H9 (cell line): ENCODE results near the gene USB1. TPM values are rescaled to one million over a fixed set of nuclear protein-coding genes. Genes with fewer than 3 reads are reported as not detected.

Experiments used
- DNase-seq: peaks from one replicate; pipeline ENCODE4 v3.0.0-alpha.2; 2017
- H2AFZ ChIP-seq: one replicate; pipeline ENCODE4 v1.6.1; 2013; ENCODE audit warnings: mild to moderate bottlenecking, low read length, control low read depth, moderate library complexity
- H2AK5ac ChIP-seq: 2 replicates; pipeline ENCODE4 v1.6.1; 2013; ENCODE audit warnings: low read length, control low read depth, mixed read lengths; ENCODE audit not compliant: insufficient read length
- H2BK120ac ChIP-seq: one replicate; pipeline ENCODE4 v1.6.1; 2013; ENCODE audit warnings: low read depth, mild to moderate bottlenecking, low read length, control low read depth, inconsistent platforms; ENCODE audit not compliant: poor library complexity, severe bottlenecking
- H2BK12ac ChIP-seq: 2 replicates; pipeline ENCODE4 v1.6.1; 2013; ENCODE audit warnings: low read length, control low read depth, mixed read lengths, low read depth; ENCODE audit not compliant: insufficient read length
- H2BK15ac ChIP-seq: 2 replicates; pipeline ENCODE4 v1.6.1; 2013; ENCODE audit warnings: low read depth, low read length, control low read depth
- H2BK20ac ChIP-seq: one replicate; pipeline ENCODE4 v1.6.1; 2013; ENCODE audit warnings: low read depth, mild to moderate bottlenecking, low read length, control low read depth, inconsistent platforms; ENCODE audit not compliant: poor library complexity, severe bottlenecking
- H2BK5ac ChIP-seq: 2 replicates; pipeline ENCODE4 v1.6.1; 2013; ENCODE audit warnings: low read length, control low read depth, mixed read lengths; ENCODE audit not compliant: insufficient read length
- H3K14ac ChIP-seq: 2 replicates; pipeline ENCODE4 v1.6.1; 2013; ENCODE audit warnings: low read length, control low read depth; ENCODE audit not compliant: insufficient read depth
- H3K18ac ChIP-seq: 2 replicates; pipeline ENCODE4 v1.6.1; 2013; ENCODE audit warnings: low read depth, mild to moderate bottlenecking, mixed read lengths, low read length, control low read depth; ENCODE audit not compliant: insufficient read length
- H3K23ac ChIP-seq: 2 replicates; pipeline ENCODE4 v1.6.1; 2013; ENCODE audit warnings: low read length, control low read depth, mixed read lengths, low read depth; ENCODE audit not compliant: insufficient read length
- H3K23me2 ChIP-seq: 2 replicates; pipeline ENCODE4 v1.6.1; 2013; ENCODE audit warnings: low read depth, mild to moderate bottlenecking, mixed read lengths, low read length, control low read depth; ENCODE audit not compliant: insufficient read length, poor library complexity, severe bottlenecking
- H3K27ac ChIP-seq: 2 replicates; pipeline ENCODE4 v1.5.1; 2013; ENCODE audit warnings: low read length, control low read depth, mixed read lengths, low read depth; ENCODE audit not compliant: insufficient read length
- H3K27me3 ChIP-seq: 2 replicates; pipeline ENCODE4 v1.6.1; 2013; ENCODE audit warnings: low read length, control low read depth, inconsistent platforms; ENCODE audit not compliant: insufficient read depth
- H3K4ac ChIP-seq: 2 replicates; pipeline ENCODE4 v1.6.1; 2013; ENCODE audit warnings: low read depth, mild to moderate bottlenecking, control low read depth, inconsistent platforms, low read length, moderate library complexity
- H3K4me1 ChIP-seq: 2 replicates; pipeline ENCODE4 v1.6.1; 2013; ENCODE audit warnings: low read length, control low read depth, inconsistent platforms; ENCODE audit not compliant: insufficient read depth
- H3K4me2 ChIP-seq: 2 replicates; pipeline ENCODE4 v1.6.1; 2013; ENCODE audit warnings: low read length, control low read depth, mixed read lengths; ENCODE audit not compliant: insufficient read length, insufficient read depth
- H3K56ac ChIP-seq: 2 replicates; pipeline ENCODE4 v1.6.1; 2013; ENCODE audit warnings: low read depth, mild to moderate bottlenecking, mixed read lengths, low read length, control low read depth; ENCODE audit not compliant: insufficient read length
- H3K79me1 ChIP-seq: 2 replicates; pipeline ENCODE4 v1.6.1; 2013; ENCODE audit warnings: low read depth, mild to moderate bottlenecking, moderate library complexity, low read length, control low read depth, inconsistent platforms; ENCODE audit not compliant: insufficient read depth, poor library complexity, severe bottlenecking
- H3K79me2 ChIP-seq: 2 replicates; pipeline ENCODE4 v1.6.1; 2013; ENCODE audit warnings: low read length, control low read depth, inconsistent platforms; ENCODE audit not compliant: insufficient read depth
- H3K9ac ChIP-seq: 2 replicates; pipeline ENCODE4 v1.6.1; 2013; ENCODE audit warnings: low read length, control low read depth, mixed read lengths; ENCODE audit not compliant: insufficient read length; ENCODE audit errors: extremely low read depth
- H3K9me3 ChIP-seq: one replicate; pipeline ENCODE4 v1.6.1; 2013; ENCODE audit warnings: low read depth, low read length, inconsistent platforms; ENCODE audit not compliant: control insufficient read depth
- H3T11ph ChIP-seq: one replicate; pipeline ENCODE4 v1.6.1; 2013; ENCODE audit warnings: mild to moderate bottlenecking, low read length, control low read depth, inconsistent platforms
- H4K20me1 ChIP-seq: one replicate; pipeline ENCODE4 v1.6.1; 2013; ENCODE audit not compliant: control insufficient read depth, insufficient read length, insufficient read depth
- H4K5ac ChIP-seq: 2 replicates; pipeline ENCODE4 v1.6.1; 2013; ENCODE audit warnings: low read depth, mild to moderate bottlenecking, mixed read lengths, low read length, control low read depth; ENCODE audit not compliant: insufficient read length
- H4K8ac ChIP-seq: replicated peaks from 2 replicates; pipeline ENCODE4 v1.6.1; 2013; ENCODE audit warnings: low read length, control low read depth, mixed read lengths, low read depth; ENCODE audit not compliant: insufficient read length
- H4K91ac ChIP-seq: 2 replicates; pipeline ENCODE4 v1.6.1; 2013; ENCODE audit warnings: low read depth, mild to moderate bottlenecking, moderate library complexity, mixed read lengths, low read length, control low read depth; ENCODE audit not compliant: insufficient read length
- H3K27ac Mint-ChIP-seq, 3 experiments: 2 replicates in 2 of 3; 3 replicates in 1 of 3; pipeline ENCODE4 v1.8.0; 2020 to 2021; ENCODE audit warnings: mixed read lengths in 3 of 3, mild to moderate bottlenecking in 1 of 3, moderate library complexity in 1 of 3
- H3K27me3 Mint-ChIP-seq: 2 replicates; pipeline ENCODE4 v1.8.0; 2021; ENCODE audit warnings: low read depth, mild to moderate bottlenecking, moderate library complexity, mixed read lengths
- H3K36me3 Mint-ChIP-seq, 3 experiments: 2 replicates in 2 of 3; 3 replicates in 1 of 3; pipeline ENCODE4 v1.8.0; 2020 to 2021; ENCODE audit warnings: low read depth in 3 of 3, mixed read lengths in 3 of 3; ENCODE audit not compliant: insufficient read depth in 1 of 3
- H3K4me1 Mint-ChIP-seq, 2 experiments: 2 replicates each; pipeline ENCODE4 v1.8.0; 2020; ENCODE audit warnings: mixed read lengths in 2 of 2
- H3K4me3 Mint-ChIP-seq, 2 experiments: 2 replicates in 1 of 2; 3 replicates in 1 of 2; pipeline ENCODE4 v1.8.0; 2020 to 2021; ENCODE audit warnings: mild to moderate bottlenecking in 2 of 2, mixed read lengths in 2 of 2, moderate library complexity in 1 of 2
- H3K9me3 Mint-ChIP-seq, 2 experiments: 2 replicates in 1 of 2; 3 replicates in 1 of 2; pipeline ENCODE4 v1.8.0; 2020; ENCODE audit warnings: mild to moderate bottlenecking in 2 of 2, mixed read lengths in 2 of 2, moderate library complexity in 1 of 2
- CTCF ChIP-seq: fragments of 200-600 bp; sonication (generic); conservative IDR thresholded peaks from 3 replicates; pipeline ENCODE4 v1.8.0; 2021; ENCODE audit warnings: antibody characterized with exemption, mild to moderate bottlenecking
- WGBS: extraction: QIAGEN DNeasy Blood & Tissue Kit; methylation state at CpG from one replicate; pipeline ENCODE4 v1.1.7; 2013; ENCODE audit warnings: missing lambda C conversion rate, low lambda C conversion rate, mixed read lengths; ENCODE audit not compliant: insufficient read length; ENCODE audit errors: extremely low coverage; 5-methylcytosine and 5-hydroxymethylcytosine counted together
- total RNA-seq: library from RNA; stranded (reverse); gene quantifications from 2 replicates; pipeline ENCODE4 v1.2.1, GENCODE V29; 2021

Gene USB1
- total RNA-seq, 1 experiment from 2014 or later: 65.0 TPM

DNA sequence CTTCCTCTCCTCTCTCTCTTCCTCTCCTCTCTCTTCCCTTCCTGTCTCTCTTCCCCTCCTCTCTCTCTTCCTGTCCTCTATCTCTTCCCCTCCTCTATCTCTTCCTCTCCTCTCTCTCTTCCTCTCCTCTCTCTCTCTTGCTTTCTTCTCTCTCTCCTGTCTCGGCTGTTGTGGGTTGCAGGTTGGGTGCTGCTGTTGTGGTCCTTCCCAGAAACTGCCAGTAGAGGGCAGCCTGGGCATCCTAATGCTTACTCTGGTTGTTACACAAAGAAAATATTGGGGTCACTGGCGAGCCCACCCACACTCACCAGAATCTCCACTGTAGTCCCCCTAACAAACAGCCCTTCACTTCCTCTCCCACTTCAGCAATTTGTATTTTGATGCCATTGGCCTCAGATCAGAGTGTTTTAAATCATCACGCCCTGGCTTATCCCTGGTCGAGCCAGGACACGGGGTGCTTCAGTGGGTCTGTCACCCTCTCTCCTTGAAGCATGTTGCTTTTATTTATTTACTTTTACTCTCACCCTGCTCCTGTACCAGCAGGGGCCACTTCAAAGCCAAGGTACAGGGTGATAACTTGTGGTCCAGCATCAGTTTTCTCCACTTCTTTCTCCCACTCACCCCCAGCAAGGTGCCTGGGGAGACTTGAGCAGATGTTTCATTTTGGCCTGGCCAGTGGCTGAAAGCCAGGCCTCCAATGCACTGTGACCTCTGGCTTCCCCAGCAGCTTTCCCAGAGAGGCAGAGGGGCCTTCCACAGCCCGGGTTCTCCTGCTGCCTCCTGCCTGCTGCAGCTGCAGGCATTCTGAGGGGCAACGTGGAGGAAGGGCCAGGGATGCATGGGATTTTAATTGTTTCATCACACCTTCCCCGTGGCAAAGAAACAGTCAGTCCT is 19.7 kb downstream of the USB1 start:
- Histone ChIP-seq H3K9ac (no peak overlapping the region), H3K4ac (no peak overlapping the region), H2BK20ac (no peak overlapping the region), H4K5ac (no peak overlapping the region), H3K14ac (no peak overlapping the region), H2BK120ac (no peak overlapping the region), H2BK12ac (no peak overlapping the region), H3K79me2 (no peaks in the 10 kb centered on the region), H3K23me2 (peaks cover 4% of the 10 kb centered on the region), H3K9me3 (no peaks in the 10 kb centered on the region), H3K79me1 (no peaks in the 10 kb centered on the region), H4K91ac (no peak overlapping the region), H3K18ac (no peak overlapping the region), H3T11ph (no peak overlapping the region), H3K4me1 (peaks cover 6% of the 10 kb centered on the region; the same call in 1 of the 2 replicates), H2BK5ac (no peak overlapping the region), H2AFZ (no peak overlapping the region), H3K56ac (no peak overlapping the region), H4K8ac (no peak overlapping the region), H3K27me3 (no peaks in the 10 kb centered on the region), H3K4me2 (no peak overlapping the region), H3K27ac (no peak overlapping the region), H3K23ac (no peak overlapping the region), H2BK15ac (no peak overlapping the region), H4K20me1 (no peaks in the 10 kb centered on the region), H2AK5ac (no peak overlapping the region)
- TF ChIP-seq CTCF: peak; percentile 82
- H3K36me3 Mint-ChIP-seq: peaks cover 0 to 2% (median 0%) of the 10 kb centered on the region in 3 experiments; a peak in 2 of 7 replicates
- peaks cover 23 to 35% of the 10 kb centered on the region in 2 experiments for H3K4me1 Mint-ChIP-seq
- WGBS: no CpG with 5 or more reads among the region's 8 CpGs
- peaks cover 12% of the 10 kb centered on the region for H3K27me3 Mint-ChIP-seq
- no peak for DNase-seq
- H3K9me3 Mint-ChIP-seq: no peaks in the 10 kb centered on the region
- no peak overlapping the region for H3K4me3 Mint-ChIP-seq
- H3K27ac Mint-ChIP-seq: no peak overlapping the region
